K562 (cell line): ENCODE data around the gene R3HDM2. TPM values are rescaled to one million over a fixed set of nuclear protein-coding genes. Genes with fewer than 3 reads are reported as not detected.

Experiments
- ATAC-seq: fragments of 200-7000 bp; cut with Tn5 transposase; 3 replicates; pipeline ENCODE4 v1.9.1; 2020; ENCODE audit warnings: moderate library complexity
- BruUV-seq: library from RNA; stranded (reverse); fragments of 400-500 nt; replicated peaks from 2 replicates; lab custom pipeline; 2021; lab: Mats Ljungman, UMichigan
- CTCF ChIA-PET: fragments of 300-600 bp; formaldehyde crosslinking; extraction: SDS; loops from one replicate; lab custom pipeline; 2021; ENCODE audit warnings: low intra/inter-chr PET ratio; lab: Yijun Ruan, JAX
- POLR2A ChIA-PET: fragments of 300-600, 350-650 bp; sonication (Branson Sonifier 250); formaldehyde crosslinking; extraction: SDS; loops from one replicate; lab custom pipeline; 2021; ENCODE audit warnings: antibody characterized with exemption, inconsistent platforms; lab: Yijun Ruan, JAX
- DNase-seq, 4 experiments: peaks; one replicate each; pipeline versions ENCODE4 v3.0.0 to v3.0.0-alpha.2; 2011 to 2018; ENCODE audit warnings: low spot score in 3 of 4, mixed read lengths in 3 of 4; ENCODE audit errors: extremely low read depth in 1 of 4
- FAIRE-seq: peaks from 2 replicates; lab custom pipeline; 2011; peaks lifted over from hg19 to GRCh38; lab: Jason Lieb, UNC
- H2AFZ ChIP-seq: 2 replicates; pipeline ENCODE4 v1.6.0; 2011; ENCODE audit warnings: low read depth, low read length, control low read depth, inconsistent platforms
- H3K27ac ChIP-seq: fragments of 200-600 bp; 3 replicates; pipeline ENCODE4 v1.8.0; 2011; ENCODE audit warnings: low read depth, mild to moderate bottlenecking, control low read depth, inconsistent platforms, low read length, moderate library complexity, mixed read lengths; ENCODE audit errors: extremely low read depth
- H3K27me3 ChIP-seq, 2 experiments: fragments of 300-600 bp in 1 of 2; 2 replicates in 1 of 2; 3 replicates in 1 of 2; pipeline versions ENCODE4 v1.6.0 to v1.8.0; 2011; ENCODE audit warnings: inconsistent platforms in 2 of 2, low read length in 2 of 2, mild to moderate bottlenecking in 1 of 2, mixed read lengths in 1 of 2, moderate library complexity in 1 of 2; ENCODE audit not compliant: control insufficient read depth in 2 of 2, insufficient read depth in 2 of 2
- H3K36me3 ChIP-seq: fragments of 300-600 bp; 3 replicates; pipeline ENCODE4 v1.8.0; 2011; ENCODE audit warnings: mild to moderate bottlenecking, low read length, inconsistent platforms; ENCODE audit not compliant: control insufficient read depth, insufficient read depth
- H3K4me1 ChIP-seq, 2 experiments: fragments of 200-600 bp in 1 of 2; replicated peaks in 1 of 2; 2 replicates in 1 of 2; 3 replicates in 1 of 2; pipeline versions ENCODE4 v1.5.1 to v1.8.0; 2011; ENCODE audit warnings: inconsistent platforms in 2 of 2, low read length in 2 of 2, mild to moderate bottlenecking in 1 of 2, mixed read lengths in 1 of 2, moderate library complexity in 1 of 2; ENCODE audit not compliant: control insufficient read depth in 2 of 2, insufficient read depth in 2 of 2
- H3K4me2 ChIP-seq: 2 replicates; pipeline ENCODE4 v1.6.1; 2011; ENCODE audit warnings: low read length, control low read depth, inconsistent platforms, mixed read lengths; ENCODE audit not compliant: insufficient read depth
- H3K4me3 ChIP-seq: fragments of 200-600 bp; sonication (generic), shearing (Covaris generic); 2 replicates; pipeline ENCODE4 v1.5.1; 2016; ENCODE audit warnings: control low read depth, inconsistent platforms
- H3K79me2 ChIP-seq: fragments of 200-600 bp; 3 replicates; pipeline ENCODE4 v1.8.0; 2011; ENCODE audit warnings: low read length, inconsistent platforms; ENCODE audit not compliant: control insufficient read depth, insufficient read depth
- H3K9ac ChIP-seq, 2 experiments: 2 replicates each; pipeline versions ENCODE4 v1.6.0 to v1.6.1; 2011; ENCODE audit warnings: low read depth in 2 of 2, low read length in 2 of 2, control low read depth in 1 of 2, inconsistent platforms in 1 of 2, mild to moderate bottlenecking in 1 of 2, mixed read lengths in 1 of 2; ENCODE audit not compliant: insufficient read depth in 1 of 2
- H3K9me1 ChIP-seq: one replicate; pipeline ENCODE4 v1.6.0; 2011; ENCODE audit warnings: inconsistent platforms, mild to moderate bottlenecking, low read length, moderate library complexity; ENCODE audit not compliant: control insufficient read depth, insufficient read depth
- H3K9me3 ChIP-seq: replicated peaks from 2 replicates; pipeline ENCODE4 v1.5.1; 2011; ENCODE audit warnings: low read depth, low read length, inconsistent platforms; ENCODE audit not compliant: control insufficient read depth, insufficient read depth
- H4K20me1 ChIP-seq: replicated peaks from 2 replicates; pipeline ENCODE4 v1.6.1; 2011; ENCODE audit warnings: low read length, inconsistent platforms, mixed read lengths; ENCODE audit not compliant: control insufficient read depth, insufficient read depth
- ERF ChIP-seq: fragments of 450-650 bp; formaldehyde crosslinking; IDR thresholded peaks from 2 replicates; pipeline ENCODE4 v1.4.0; 2020; ENCODE audit warnings: mild to moderate bottlenecking, mixed read lengths
- HBP1 ChIP-seq: fragments of 450-650 bp; formaldehyde crosslinking; IDR thresholded peaks from 2 replicates; pipeline ENCODE4 v1.4.0; 2022; ENCODE audit warnings: missing genetic modification characterization
- KDM4B ChIP-seq, 2 experiments: fragments of 450-650 bp in 1 of 2; sonication (generic) in 1 of 2; IDR thresholded peaks; 2 replicates each; pipeline ENCODE4 v1.6.1; 2016 to 2017; ENCODE audit warnings: borderline replicate concordance in 2 of 2, antibody characterized with exemption in 1 of 2, low read depth in 1 of 2, mild to moderate bottlenecking in 1 of 2
- MAFF ChIP-seq: IDR thresholded peaks from 2 replicates; pipeline ENCODE4 v1.6.1; 2012; ENCODE audit warnings: low read length, improper control_type of control experiment
- NFIX ChIP-seq: fragments of 250-450 bp; sonication (Bioruptor Pico); IDR thresholded peaks from 2 replicates; pipeline ENCODE4 v1.4.0; 2020; ENCODE audit warnings: low read depth, mild to moderate bottlenecking, moderate library complexity
- SMARCB1 ChIP-seq: IDR thresholded peaks from 2 replicates; pipeline ENCODE4 v1.6.1; 2011; ENCODE audit warnings: improper control_type of control experiment, low read depth; ENCODE audit not compliant: insufficient read length
- SREBF2 ChIP-seq: sonication (generic); formaldehyde crosslinking; IDR thresholded peaks from 2 replicates; pipeline ENCODE4 v1.4.0; 2020; ENCODE audit warnings: mild to moderate bottlenecking, missing genetic modification reagents
- ZNF780A ChIP-seq: fragments of 250-450 bp; sonication (Bioruptor Pico); IDR thresholded peaks from 2 replicates; pipeline ENCODE4 v1.5.0; 2021; ENCODE audit warnings: mild to moderate bottlenecking
- WGBS: fragments of 100-300 bp; shearing (Covaris generic); methylation state at CpG from one replicate; pipeline ENCODE4 v1.1.6; 2016; ENCODE audit warnings: low coverage, mixed read lengths; ENCODE audit not compliant: insufficient coverage; ENCODE audit errors: missing lambda C conversion rate; 5-methylcytosine and 5-hydroxymethylcytosine counted together
- in situ Hi-C: fragments of 300-500 bp; cut with MboI; formaldehyde crosslinking; loops from 4 replicates; pipeline ENCODE4 v1.15.0; 2018; ENCODE audit warnings: inconsistent platforms, mixed read lengths
- intact Hi-C: fragments of 100-400 bp; cut with micrococcal nuclease; formaldehyde crosslinking; loops from 2 replicates; pipeline ENCODE4 v1.14.2; 2022
- polyA plus RNA-seq, 8 experiments: library from polyadenylated mRNA; depleted of rRNA in 4 of 8; stranded (reverse) in 5 of 8; unstranded in 3 of 8; fragments of >200 nt; fragmentation: Nextera tagmentation in 2 of 8; fragmentation: Illumina TruSeq in 1 of 8; extraction: Ambion mirVana in 2 of 8; extraction: Trizol in 1 of 8; gene quantifications; 2 replicates each; pipeline versions ENCODE4 v1.2.1 to v1.2.3, GENCODE V29; 2011 to 2014; ENCODE audit warnings: inconsistent platforms in 1 of 8, missing spikeins in 1 of 8
- total RNA-seq, 7 experiments: library from RNA; depleted of rRNA in 6 of 7; stranded (reverse); fragments of >200 nt in 6 of 7; fragmentation: Illumina TruSeq in 2 of 7; extraction: Trizol in 2 of 7; gene quantifications; 2 replicates each; pipeline versions ENCODE4 v1.2.1 to v1.2.3, GENCODE V29; 2011 to 2021; ENCODE audit warnings: low replicate concordance in 1 of 7
- TF ChIP-seq, protein P1 (sequence below), 2 experiments: fragments of 450-650 bp; formaldehyde crosslinking in 1 of 2; IDR thresholded peaks; 2 replicates each; pipeline versions ENCODE4 v1.4.0 to v1.6.1; 2014 to 2020; ENCODE audit warnings: mild to moderate bottlenecking in 2 of 2, borderline replicate concordance in 1 of 2, low read depth in 1 of 2

The R3HDM2 gene
- total and polyA plus RNA-seq, 9 of the 15 experiments (the other 6 are each of a cell fraction or from before 2014, with no cell fraction given), result 3.3 to 18.8 (median 9.0) TPM

DNA sequence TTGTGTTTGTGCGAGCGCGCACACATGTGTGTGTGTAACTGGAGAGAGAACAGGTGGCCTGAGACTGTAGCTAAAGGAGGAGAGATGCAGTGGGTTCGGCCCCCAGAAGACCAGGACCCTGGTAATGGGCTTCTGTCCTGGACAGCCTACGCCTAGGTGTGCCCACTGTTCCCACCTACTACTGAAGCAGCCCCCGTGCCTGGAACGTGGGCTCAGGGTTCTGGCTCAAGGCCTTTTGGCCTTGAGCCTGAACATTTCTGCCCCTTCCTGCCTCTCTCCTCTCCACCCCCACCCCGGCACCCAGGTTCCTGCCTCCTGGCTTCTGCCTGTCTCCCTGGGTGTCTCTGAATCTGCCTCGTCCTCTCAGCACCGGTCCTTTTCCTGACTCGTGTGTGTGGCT lies 215.8 kb downstream of the R3HDM2 start:
- CTCF ChIA-PET, result interaction anchor here (0.7 to 7.2 kb wide), 7 partner anchors 14 to 247 kb away, joined by 3 to 186 read pairs (median 4); partner anchors contain the start of gene SHMT2
- ATAC-seq (no peak), FAIRE-seq (no peak), DNase-seq (no peak)
- POLR2A ChIA-PET, result interaction anchor here (1.1 kb wide), 1 partner anchor 15 kb away, joined by 3 read pairs; the partner anchor contains the start of gene SHMT2
- no peaks in the 10 kb centered on the region for H3K36me3 ChIP-seq
- H3K9ac ChIP-seq, result no peak overlapping the region
- H3K4me3 ChIP-seq, result no peak overlapping the region
- no TSS peak for BruUV-seq
- WGBS, result 26% methylated on average over 11 of the region's 11 CpGs
- H3K27ac ChIP-seq, result no peak overlapping the region
- H3K9me3 ChIP-seq, result no peaks in the 10 kb centered on the region
- no peak overlapping the region for H2AFZ ChIP-seq
- H4K20me1 ChIP-seq, result peaks cover 13% of the 10 kb centered on the region; the same call in 1 of the 2 replicates
- H3K27me3 ChIP-seq, result peaks cover 35 to 71% of the 10 kb centered on the region in 2 experiments
- peaks cover 17 to 57% of the 10 kb centered on the region in 2 experiments; a peak in 4 of 5 replicates for H3K4me1 ChIP-seq
- intact Hi-C loops, result no loop called here
- in situ Hi-C loops, result no loop called here
- no peak overlapping the region for H3K4me2 ChIP-seq
- H3K79me2 ChIP-seq, result no peaks in the 10 kb centered on the region
- H3K9me1 ChIP-seq, result peaks cover 3% of the 10 kb centered on the region
- TF ChIP-seq MAFF, result no peak
- no peak for TF ChIP-seq ZNF780A (CRISPR knock-in tag)
- no peak for TF ChIP-seq HBP1
- no peak for TF ChIP-seq SREBF2 (CRISPR knock-in tag)
- TF ChIP-seq ERF (CRISPR knock-in tag), result no peak
- TF ChIP-seq, protein P1, sequence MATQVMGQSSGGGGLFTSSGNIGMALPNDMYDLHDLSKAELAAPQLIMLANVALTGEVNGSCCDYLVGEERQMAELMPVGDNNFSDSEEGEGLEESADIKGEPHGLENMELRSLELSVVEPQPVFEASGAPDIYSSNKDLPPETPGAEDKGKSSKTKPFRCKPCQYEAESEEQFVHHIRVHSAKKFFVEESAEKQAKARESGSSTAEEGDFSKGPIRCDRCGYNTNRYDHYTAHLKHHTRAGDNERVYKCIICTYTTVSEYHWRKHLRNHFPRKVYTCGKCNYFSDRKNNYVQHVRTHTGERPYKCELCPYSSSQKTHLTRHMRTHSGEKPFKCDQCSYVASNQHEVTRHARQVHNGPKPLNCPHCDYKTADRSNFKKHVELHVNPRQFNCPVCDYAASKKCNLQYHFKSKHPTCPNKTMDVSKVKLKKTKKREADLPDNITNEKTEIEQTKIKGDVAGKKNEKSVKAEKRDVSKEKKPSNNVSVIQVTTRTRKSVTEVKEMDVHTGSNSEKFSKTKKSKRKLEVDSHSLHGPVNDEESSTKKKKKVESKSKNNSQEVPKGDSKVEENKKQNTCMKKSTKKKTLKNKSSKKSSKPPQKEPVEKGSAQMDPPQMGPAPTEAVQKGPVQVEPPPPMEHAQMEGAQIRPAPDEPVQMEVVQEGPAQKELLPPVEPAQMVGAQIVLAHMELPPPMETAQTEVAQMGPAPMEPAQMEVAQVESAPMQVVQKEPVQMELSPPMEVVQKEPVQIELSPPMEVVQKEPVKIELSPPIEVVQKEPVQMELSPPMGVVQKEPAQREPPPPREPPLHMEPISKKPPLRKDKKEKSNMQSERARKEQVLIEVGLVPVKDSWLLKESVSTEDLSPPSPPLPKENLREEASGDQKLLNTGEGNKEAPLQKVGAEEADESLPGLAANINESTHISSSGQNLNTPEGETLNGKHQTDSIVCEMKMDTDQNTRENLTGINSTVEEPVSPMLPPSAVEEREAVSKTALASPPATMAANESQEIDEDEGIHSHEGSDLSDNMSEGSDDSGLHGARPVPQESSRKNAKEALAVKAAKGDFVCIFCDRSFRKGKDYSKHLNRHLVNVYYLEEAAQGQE (IDR thresholded peaks at IDR 0.05; ENCODE audit: borderline replicate concordance), result no peak
- TF ChIP-seq, protein P1 (CRISPR knock-in tag; IDR thresholded peaks at IDR 0.05; ENCODE audit: low read depth), result no peak
- TF ChIP-seq NFIX (CRISPR knock-in tag), result no peak
- TF ChIP-seq KDM4B (IDR thresholded peaks at IDR 0.05; ENCODE audit: borderline replicate concordance in 2 of 2, low read depth in 1 of 2), result no peak
- TF ChIP-seq SMARCB1, result no peak
